IMR-90 (cell line): ENCODE results near the gene EGFL7. TPM values are rescaled to one million over a fixed set of nuclear protein-coding genes. Genes with fewer than 3 reads are reported as not detected.
A peak's percentile ranks its signal among the peaks of the same experiment; 100 is the strongest.

ENCODE experiments used
- ATAC-seq: fragments of 200-7000 bp; cut with Tn5 transposase; 2 replicates; pipeline ENCODE4 v1.9.1; 2020; ENCODE audit warnings: low read depth, mild to moderate bottlenecking, moderate library complexity
- BruUV-seq: library from RNA; stranded (reverse); fragments of 400-500 nt; replicated peaks from 2 replicates; lab custom pipeline; 2021; lab: Mats Ljungman, UMichigan
- CTCF ChIA-PET: fragments of 300-600 bp; formaldehyde crosslinking; extraction: SDS; loops from one replicate; lab custom pipeline; 2021; ENCODE audit warnings: antibody characterized with exemption; lab: Yijun Ruan, JAX
- POLR2A ChIA-PET: fragments of 300-600 bp; sonication (Branson Sonifier 250); formaldehyde crosslinking; loops from one replicate; lab custom pipeline; 2022; ENCODE audit warnings: antibody characterized with exemption; ENCODE audit not compliant: unreplicated experiment; lab: Charles Lee
- DNase-seq: peaks from one replicate; pipeline ENCODE4 v3.0.0; 2013
- H2AFZ ChIP-seq: replicated peaks from 2 replicates; pipeline ENCODE3; 2013; ENCODE audit warnings: low read length, mild to moderate bottlenecking; ENCODE audit not compliant: poor library complexity
- H2AK5ac ChIP-seq: 2 replicates; pipeline ENCODE4 v1.6.1; 2013; ENCODE audit warnings: low read depth, low read length, inconsistent platforms
- H2AK9ac ChIP-seq: replicated peaks from 2 replicates; pipeline ENCODE3; 2013; ENCODE audit warnings: mild to moderate bottlenecking, low read depth, low read length, moderate library complexity; ENCODE audit not compliant: poor library complexity
- H2BK120ac ChIP-seq: 2 replicates; pipeline ENCODE4 v1.6.1; 2013; ENCODE audit warnings: low read depth, low read length, inconsistent platforms
- H2BK15ac ChIP-seq: 3 replicates; pipeline ENCODE4 v1.6.1; 2013; ENCODE audit warnings: low read depth, low read length, inconsistent platforms
- H2BK20ac ChIP-seq: 2 replicates; pipeline ENCODE4 v1.6.1; 2013; ENCODE audit warnings: low read depth, mild to moderate bottlenecking, inconsistent platforms, low read length, moderate library complexity
- H2BK5ac ChIP-seq: 2 replicates; pipeline ENCODE4 v1.6.1; 2013; ENCODE audit warnings: mild to moderate bottlenecking, low read depth, low read length, inconsistent platforms; ENCODE audit not compliant: poor library complexity, severe bottlenecking
- H3K14ac ChIP-seq: replicated peaks from 2 replicates; pipeline ENCODE4 v1.6.1; 2013; ENCODE audit warnings: low read depth, low read length, inconsistent platforms
- H3K18ac ChIP-seq: 2 replicates; pipeline ENCODE4 v1.6.1; 2013; ENCODE audit warnings: low read depth, low read length, control low read depth
- H3K23ac ChIP-seq: 2 replicates; pipeline ENCODE4 v1.6.1; 2013; ENCODE audit warnings: low read depth, low read length, inconsistent platforms
- H3K27ac ChIP-seq: 2 replicates; pipeline ENCODE4 v1.5.1; 2013; ENCODE audit warnings: mild to moderate bottlenecking, control low read depth, low read length; ENCODE audit not compliant: insufficient read depth
- H3K27me3 ChIP-seq: 2 replicates; pipeline ENCODE4 v1.6.1; 2013; ENCODE audit warnings: low read length; ENCODE audit not compliant: control insufficient read depth, insufficient read depth
- H3K36me3 ChIP-seq: 2 replicates; pipeline ENCODE4 v1.6.1; 2013; ENCODE audit warnings: low read length, mixed read lengths; ENCODE audit not compliant: control insufficient read depth, insufficient read depth
- H3K4ac ChIP-seq: 2 replicates; pipeline ENCODE4 v1.6.1; 2013; ENCODE audit warnings: low read depth, low read length, inconsistent platforms
- H3K4me1 ChIP-seq: 2 replicates; pipeline ENCODE4 v1.6.1; 2013; ENCODE audit warnings: low read length, mixed read lengths; ENCODE audit not compliant: control insufficient read depth, insufficient read depth
- H3K4me2 ChIP-seq: 2 replicates; pipeline ENCODE4 v1.6.1; 2013; ENCODE audit warnings: low read depth, mild to moderate bottlenecking, control low read depth, low read length, moderate library complexity
- H3K4me3 ChIP-seq: 2 replicates; pipeline ENCODE4 v1.5.1; 2013; ENCODE audit warnings: low read depth, mild to moderate bottlenecking, control low read depth, low read length, moderate library complexity; ENCODE audit not compliant: insufficient read depth
- H3K56ac ChIP-seq: 2 replicates; pipeline ENCODE4 v1.6.1; 2013; ENCODE audit warnings: low read length, inconsistent platforms; ENCODE audit not compliant: insufficient read depth; ENCODE audit errors: extremely low read depth
- H3K79me1 ChIP-seq, 2 experiments: 2 replicates each; pipeline ENCODE4 v1.6.1; 2013; ENCODE audit warnings: low read length in 2 of 2, inconsistent platforms in 1 of 2, low read depth in 1 of 2
- H3K9ac ChIP-seq: 2 replicates; pipeline ENCODE4 v1.6.1; 2013; ENCODE audit warnings: low read depth, low read length, control low read depth
- H3K9me1 ChIP-seq: 2 replicates; pipeline ENCODE4 v1.6.1; 2013; ENCODE audit warnings: low read length, inconsistent platforms; ENCODE audit not compliant: insufficient read depth
- H3K9me3 ChIP-seq: 2 replicates; pipeline ENCODE4 v1.6.1; 2013; ENCODE audit warnings: low read length; ENCODE audit not compliant: control insufficient read depth, insufficient read depth
- H4K20me1 ChIP-seq: 2 replicates; pipeline ENCODE4 v1.6.1; 2013; ENCODE audit warnings: low read length, inconsistent platforms; ENCODE audit not compliant: insufficient read depth
- H4K5ac ChIP-seq: 2 replicates; pipeline ENCODE4 v1.6.1; 2013; ENCODE audit warnings: mild to moderate bottlenecking, low read depth, low read length, control low read depth
- H4K8ac ChIP-seq, 2 experiments: 2 replicates each; pipeline ENCODE4 v1.6.1; 2013; ENCODE audit warnings: low read depth in 2 of 2, low read length in 2 of 2, control low read depth in 1 of 2, inconsistent platforms in 1 of 2
- H4K91ac ChIP-seq: 2 replicates; pipeline ENCODE4 v1.6.1; 2013; ENCODE audit warnings: low read depth, low read length, inconsistent platforms; ENCODE audit not compliant: insufficient read depth
- BHLHE40 ChIP-seq: fragments of 150-350 bp; IDR thresholded peaks from 2 replicates; pipeline ENCODE4 v1.6.1; 2016; ENCODE audit warnings: mild to moderate bottlenecking, low read depth, low read length
- CEBPB ChIP-seq: IDR thresholded peaks from 2 replicates; pipeline ENCODE4 v1.6.1; 2012; ENCODE audit warnings: low read depth, low read length, improper control_type of control experiment
- CTCF ChIP-seq: conservative IDR thresholded peaks from 2 replicates; pipeline ENCODE4 v1.5.1; 2012; ENCODE audit warnings: mild to moderate bottlenecking, low read depth, low read length, improper control_type of control experiment
- MAFK ChIP-seq: IDR thresholded peaks from 2 replicates; pipeline ENCODE4 v1.6.1; 2012; ENCODE audit warnings: low read depth, low read length, improper control_type of control experiment
- MAZ ChIP-seq: IDR thresholded peaks from 2 replicates; pipeline ENCODE4 v1.6.1; 2012; ENCODE audit warnings: low read depth, mild to moderate bottlenecking, low read length, improper control_type of control experiment, moderate library complexity, borderline replicate concordance
- MXI1 ChIP-seq: IDR thresholded peaks from 2 replicates; pipeline ENCODE4 v1.6.1; 2012; ENCODE audit warnings: low read depth, mild to moderate bottlenecking, low read length, moderate library complexity, borderline replicate concordance
- NFE2L2 ChIP-seq: fragments of 150-350 bp; IDR thresholded peaks from 2 replicates; pipeline ENCODE4 v1.6.1; 2016; ENCODE audit warnings: low read depth, mild to moderate bottlenecking, low read length
- RAD21 ChIP-seq: IDR thresholded peaks from 2 replicates; pipeline ENCODE4 v1.6.1; 2012; ENCODE audit warnings: low read length, improper control_type of control experiment
- RFX5 ChIP-seq: IDR thresholded peaks from 2 replicates; pipeline ENCODE4 v1.8.0; 2012; ENCODE audit warnings: low read depth, mild to moderate bottlenecking, low read length, moderate library complexity
- SMC3 ChIP-seq: fragments of 150-350 bp; IDR thresholded peaks from 2 replicates; pipeline ENCODE4 v1.6.1; 2016; ENCODE audit warnings: low read depth, mild to moderate bottlenecking, antibody characterized with exemption, low read length, moderate library complexity
- USF2 ChIP-seq: fragments of 150-350 bp; IDR thresholded peaks from 2 replicates; pipeline ENCODE4 v1.6.1; 2017; ENCODE audit warnings: mild to moderate bottlenecking, antibody characterized with exemption, low read length, low read depth
- WGBS, 2 experiments: methylation state at CpG; one replicate each; pipeline versions ENCODE4 v1.1.5 to v1.1.7; 2013; ENCODE audit warnings: missing lambda C conversion rate in 2 of 2; ENCODE audit not compliant: insufficient read length in 1 of 2; ENCODE audit errors: extremely low coverage in 2 of 2; 5-methylcytosine and 5-hydroxymethylcytosine counted together
- dilution Hi-C: fragments of 300-500 bp; cut with HindIII; formaldehyde crosslinking; loops from one replicate; pipeline ENCODE4 v1.14.3; 2018; ENCODE audit warnings: low sequenced_read_pairs; ENCODE audit not compliant: unreplicated experiment
- in situ Hi-C: fragments of 300-500 bp; cut with MboI; formaldehyde crosslinking; loops from 3 replicates; pipeline ENCODE4 v1.14.3; 2019; ENCODE audit warnings: low sequenced_read_pairs, inconsistent platforms, mixed read lengths
- intact Hi-C: fragments of 100-400 bp; cut with micrococcal nuclease; formaldehyde crosslinking; loops from 2 replicates; pipeline ENCODE4 v1.10.0; 2022
- polyA plus RNA-seq, 3 experiments: library from polyadenylated mRNA; depleted of rRNA; stranded (reverse); fragments of >200 nt; gene quantifications; 2 replicates each; pipeline ENCODE4 v1.2.3, GENCODE V29; 2012; ENCODE audit warnings: low replicate concordance in 1 of 3
- total RNA-seq: library from RNA; depleted of rRNA; stranded (reverse); fragments of >200 nt; gene quantifications from 2 replicates; pipeline ENCODE4 v1.2.3, GENCODE V29; 2012

Gene EGFL7
- total and polyA plus RNA-seq, 2 of the 4 experiments (the other 2 are of a cell fraction), result 2.2 to 10.4 TPM

- H3K9ac ChIP-seq, result no peak overlapping the region
- peaks cover 6% of the 10 kb centered on the region; the same call in 1 of the 2 replicates for H3K9me1 ChIP-seq
- WGBS, 2 experiments, result no CpG with 5 or more reads among the region's 19 CpGs
- in situ Hi-C loops (loop anchor here (5.0 kb wide), 1 partner anchor 138 kb away; no protein-coding TSS in a partner anchor), intact Hi-C loops (no loop called here), dilution Hi-C loops (no loop called here)
- H4K8ac ChIP-seq, result no peak overlapping the region
- H2BK20ac ChIP-seq, result no peak overlapping the region
- H2AFZ ChIP-seq, result peak overlapping the region; percentile 32
- DNase-seq, result peak; percentile 24
- no peaks in the 10 kb centered on the region; a peak in 1 of 4 replicates for H3K79me1 ChIP-seq
- CTCF ChIA-PET, result interaction anchor here (0.5 to 0.9 kb wide), 2 partner anchors 141 to 142 kb away, joined by 3 to 4 read pairs; no protein-coding TSS in a partner anchor
- H3K14ac ChIP-seq, result no peak overlapping the region
- peaks cover 3% of the 10 kb centered on the region; the same call in 1 of the 2 replicates for H3K4me1 ChIP-seq
- H3K36me3 ChIP-seq, result no peaks in the 10 kb centered on the region
- H2BK5ac ChIP-seq, result no peak overlapping the region
- H2AK9ac ChIP-seq, result peak overlapping the region; percentile 65
- peaks cover 7% of the 10 kb centered on the region for H3K27me3 ChIP-seq
- no peaks in the 10 kb centered on the region for H3K9me3 ChIP-seq
- H2BK120ac ChIP-seq, result no peak overlapping the region
- no peak overlapping the region; the same call in 1 of the 2 replicates for H2AK5ac ChIP-seq
- POLR2A ChIA-PET, result no interaction called here
- H3K18ac ChIP-seq, result no peak overlapping the region
- no peak overlapping the region for H3K4me2 ChIP-seq
- H3K56ac ChIP-seq, result no peak overlapping the region
- no peak overlapping the region for H3K27ac ChIP-seq
- no TSS peak for BruUV-seq
- H3K4me3 ChIP-seq, result no peak overlapping the region
- TF ChIP-seq MAFK (no peak), BHLHE40 (no peak), RAD21 (peak; percentile 86), USF2 (no peak), MAZ (peak; percentile 28; the same call in 1 of the 2 replicates), NFE2L2 (no peak), RFX5 (no peak), MXI1 (no peak), CTCF (peak; percentile 74), CEBPB (no peak), SMC3 (peak; percentile 79)
- no peak overlapping the region for H3K4ac ChIP-seq
- H4K20me1 ChIP-seq, result peaks cover 9% of the 10 kb centered on the region; the same call in 1 of the 2 replicates
- peak; percentile 79 for ATAC-seq
- H2BK15ac ChIP-seq, result no peak overlapping the region
- H4K91ac ChIP-seq, result no peak overlapping the region
- no peak overlapping the region for H4K5ac ChIP-seq
- no peak overlapping the region for H3K23ac ChIP-seq
Observed at GRCh38 chr9:136629879-136630661, 32.6 kb upstream of the EGFL7 start.
